GM12874 (cell line): ENCODE measurements around the gene ECD.

ENCODE experiments used
- TF ChIP-seq, protein P1 (sequence below): IDR thresholded peaks from 2 replicates; pipeline ENCODE4 v1.5.1; 2011; ENCODE audit warnings: low read depth, mild to moderate bottlenecking, control low read depth, low read length, moderate library complexity; ENCODE audit not compliant: insufficient read depth

ECD gene

GRCh38 chr10:73205890-73206289 lies 38.1 kb upstream of the ECD start:
- TF ChIP-seq, protein P1, sequence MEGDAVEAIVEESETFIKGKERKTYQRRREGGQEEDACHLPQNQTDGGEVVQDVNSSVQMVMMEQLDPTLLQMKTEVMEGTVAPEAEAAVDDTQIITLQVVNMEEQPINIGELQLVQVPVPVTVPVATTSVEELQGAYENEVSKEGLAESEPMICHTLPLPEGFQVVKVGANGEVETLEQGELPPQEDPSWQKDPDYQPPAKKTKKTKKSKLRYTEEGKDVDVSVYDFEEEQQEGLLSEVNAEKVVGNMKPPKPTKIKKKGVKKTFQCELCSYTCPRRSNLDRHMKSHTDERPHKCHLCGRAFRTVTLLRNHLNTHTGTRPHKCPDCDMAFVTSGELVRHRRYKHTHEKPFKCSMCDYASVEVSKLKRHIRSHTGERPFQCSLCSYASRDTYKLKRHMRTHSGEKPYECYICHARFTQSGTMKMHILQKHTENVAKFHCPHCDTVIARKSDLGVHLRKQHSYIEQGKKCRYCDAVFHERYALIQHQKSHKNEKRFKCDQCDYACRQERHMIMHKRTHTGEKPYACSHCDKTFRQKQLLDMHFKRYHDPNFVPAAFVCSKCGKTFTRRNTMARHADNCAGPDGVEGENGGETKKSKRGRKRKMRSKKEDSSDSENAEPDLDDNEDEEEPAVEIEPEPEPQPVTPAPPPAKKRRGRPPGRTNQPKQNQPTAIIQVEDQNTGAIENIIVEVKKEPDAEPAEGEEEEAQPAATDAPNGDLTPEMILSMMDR = no peak

DNA sequence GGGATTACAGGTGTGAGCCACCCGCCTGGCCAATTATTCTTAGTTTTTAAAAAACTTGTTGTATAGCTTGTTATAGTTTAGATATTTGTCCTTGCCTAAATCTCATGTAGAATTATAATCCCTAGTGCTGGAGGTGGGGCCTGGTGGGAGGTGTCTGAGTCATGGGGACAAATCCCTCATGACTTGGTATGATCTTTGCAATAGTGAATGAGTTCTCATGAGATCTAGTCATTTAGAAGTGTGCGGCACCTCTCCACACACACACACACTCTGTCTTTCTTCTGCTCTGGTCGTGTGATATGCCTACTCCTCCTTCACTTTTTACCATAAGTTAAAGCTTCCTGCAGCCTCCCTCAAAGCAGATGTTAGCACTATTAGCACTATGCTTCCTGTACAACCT lies 37.3 kb upstream of the ECD start:
- TF ChIP-seq, protein P1 = no peak

GRCh38 chr10:73190188-73190587 lies 22.4 kb upstream of the ECD start:
- TF ChIP-seq, protein P1 = no peak

- TF ChIP-seq, protein P1 = no peak
Observed at GRCh38 chr10:73186266-73186665, 18.5 kb upstream of the ECD start.

- TF ChIP-seq, protein P1 = no peak
Observed at GRCh38 chr10:73183667-73184281, 16.0 kb upstream of the ECD start.

DNA sequence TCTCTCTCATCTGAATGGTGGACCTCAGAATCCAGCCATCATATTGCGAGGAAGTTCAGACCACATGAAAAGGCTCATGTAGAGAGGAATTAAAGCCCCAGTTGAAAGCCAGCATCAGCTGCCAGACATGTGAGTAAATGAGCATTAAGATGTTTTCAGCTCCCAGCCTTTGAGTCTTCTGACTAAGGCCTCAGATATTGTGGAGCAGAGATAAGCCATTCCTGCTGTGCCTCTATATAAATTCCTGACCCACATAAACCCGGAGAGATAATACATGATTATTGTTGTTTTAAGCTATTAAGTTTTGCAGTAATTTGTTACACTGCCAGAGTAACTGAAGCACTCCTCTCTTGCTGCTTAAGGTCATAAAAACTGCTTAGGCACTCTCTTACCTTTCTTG lies 14.8 kb upstream of the ECD start:
- TF ChIP-seq, protein P1 = no peak

- TF ChIP-seq, protein P1 = no peak
Observed at GRCh38 chr10:73174148-73174925, 6.5 kb upstream of the ECD start.
